Measurements from ENCODE around the gene SLC12A6.

DNA sequence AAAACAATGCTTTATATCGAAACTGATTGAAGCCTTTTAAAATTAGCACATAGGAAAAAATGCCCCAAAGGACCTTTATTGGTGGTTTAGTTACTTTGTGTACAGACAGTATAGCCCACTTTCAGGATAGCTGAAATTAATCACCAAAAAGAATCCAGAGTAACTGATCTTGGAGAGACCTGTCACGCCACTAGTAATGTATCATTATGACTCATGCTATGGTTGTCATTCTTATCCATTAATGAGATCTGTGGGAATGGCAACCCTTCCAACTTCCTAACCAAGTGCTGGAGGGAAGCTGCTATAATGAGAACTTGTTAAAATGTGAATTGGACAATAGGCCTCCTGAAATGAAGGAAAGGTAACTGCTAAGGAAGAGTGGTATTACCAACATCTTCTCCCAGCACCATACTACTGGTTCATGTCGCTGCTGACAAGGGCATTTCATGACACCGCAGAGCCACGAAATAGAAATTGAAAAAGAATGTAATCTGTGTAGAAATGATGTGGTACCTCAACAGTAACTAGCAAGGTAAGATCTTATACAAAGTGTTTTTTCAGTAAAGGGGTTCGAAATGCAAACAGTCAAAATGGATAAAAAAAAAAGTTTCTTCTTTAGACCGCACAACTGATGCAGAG is 119.9 kb downstream of the SLC12A6 start:
- TF ChIP-seq, protein P1, sequence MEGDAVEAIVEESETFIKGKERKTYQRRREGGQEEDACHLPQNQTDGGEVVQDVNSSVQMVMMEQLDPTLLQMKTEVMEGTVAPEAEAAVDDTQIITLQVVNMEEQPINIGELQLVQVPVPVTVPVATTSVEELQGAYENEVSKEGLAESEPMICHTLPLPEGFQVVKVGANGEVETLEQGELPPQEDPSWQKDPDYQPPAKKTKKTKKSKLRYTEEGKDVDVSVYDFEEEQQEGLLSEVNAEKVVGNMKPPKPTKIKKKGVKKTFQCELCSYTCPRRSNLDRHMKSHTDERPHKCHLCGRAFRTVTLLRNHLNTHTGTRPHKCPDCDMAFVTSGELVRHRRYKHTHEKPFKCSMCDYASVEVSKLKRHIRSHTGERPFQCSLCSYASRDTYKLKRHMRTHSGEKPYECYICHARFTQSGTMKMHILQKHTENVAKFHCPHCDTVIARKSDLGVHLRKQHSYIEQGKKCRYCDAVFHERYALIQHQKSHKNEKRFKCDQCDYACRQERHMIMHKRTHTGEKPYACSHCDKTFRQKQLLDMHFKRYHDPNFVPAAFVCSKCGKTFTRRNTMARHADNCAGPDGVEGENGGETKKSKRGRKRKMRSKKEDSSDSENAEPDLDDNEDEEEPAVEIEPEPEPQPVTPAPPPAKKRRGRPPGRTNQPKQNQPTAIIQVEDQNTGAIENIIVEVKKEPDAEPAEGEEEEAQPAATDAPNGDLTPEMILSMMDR (IDR thresholded peaks at IDR 0.05): no peak
- TF ChIP-seq POLR2A (IDR thresholded peaks at IDR 0.05): no peak
